Activated naive CD4-positive, alpha-beta T cell treated with anti-CD3 and anti-CD28 coated beads, Interleukin-2, amount 50 U/mL, for 72 hours (primary cell): Measurements from ENCODE around the gene TSSK2. TPM values are rescaled to one million over a fixed set of nuclear protein-coding genes. Genes with fewer than 3 reads are reported as not detected.
"Not testable (repeated sequence)": the region's sequence is repeated elsewhere in the genome, so short reads cannot be mapped to it uniquely, and the experiment has no call there.

Source experiments
- ATAC-seq, 2 donors: fragments of 150-1000 bp; cut with Tn5 transposase; 2 replicates each; pipeline ENCODE4 v1.10.0; 2021; ENCODE audit warnings: mild to moderate bottlenecking in 2 of 2, moderate library complexity in 2 of 2
- DNase-seq, 2 donors: peaks; one replicate each; pipeline ENCODE4 v3.0.0; 2021 to 2022; ENCODE audit warnings: low spot score in 2 of 2
- H3K27ac Mint-ChIP-seq, 2 donors: one replicate each; pipeline ENCODE4 v1.8.0; 2022; ENCODE audit warnings: mild to moderate bottlenecking in 2 of 2, mixed read lengths in 2 of 2
- H3K36me3 Mint-ChIP-seq, 2 donors: one replicate each; pipeline ENCODE4 v1.8.0; 2022; ENCODE audit warnings: mixed read lengths in 2 of 2
- H3K9me3 Mint-ChIP-seq, 2 donors: one replicate each; pipeline ENCODE4 v1.8.0; 2022; ENCODE audit warnings: mixed read lengths in 2 of 2
- total RNA-seq, 2 donors: library from RNA; stranded (reverse); gene quantifications; one replicate each; pipeline ENCODE4 v1.2.3, GENCODE V29; 2022

Gene TSSK2
- total RNA-seq, 2 donors from 2014 or later, result not detected

DNA sequence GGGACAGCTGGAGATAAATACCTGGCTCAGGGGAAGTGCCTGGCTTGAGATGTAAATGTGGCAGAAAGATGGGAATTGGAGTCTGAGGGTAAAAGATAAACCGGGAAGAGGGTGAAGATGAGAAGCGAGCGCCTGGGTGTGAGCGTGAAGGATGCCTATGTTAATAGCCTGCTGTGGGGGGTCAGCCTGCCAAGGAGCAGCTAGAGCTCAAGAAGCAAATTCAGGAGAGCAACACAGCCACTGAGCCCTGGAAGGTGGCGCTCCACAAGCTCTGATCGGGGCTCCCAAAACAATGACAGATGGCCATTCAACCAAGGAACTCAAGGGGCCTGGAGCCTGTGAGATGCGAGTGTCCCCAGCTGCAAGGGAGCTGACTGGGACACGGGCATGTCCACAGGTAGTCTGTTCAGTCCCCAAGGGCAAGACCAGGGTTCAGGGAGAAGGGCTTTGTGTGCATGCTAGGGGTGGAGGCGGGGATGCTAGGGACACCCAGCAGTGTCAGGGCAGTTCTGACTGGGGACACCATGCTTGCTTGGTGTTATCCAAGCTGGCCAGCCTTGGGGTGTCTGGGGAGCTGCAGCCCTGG, 16.2 kb downstream of the TSSK2 start:
- Mint-ChIP-seq H3K9me3 (no peaks in the 10 kb centered on the region), H3K27ac (no peak overlapping the region), H3K36me3 (peaks cover 23 to 24% of the 10 kb centered on the region in 2 donors)
- no peak for DNase-seq
- no peak for ATAC-seq

DNA sequence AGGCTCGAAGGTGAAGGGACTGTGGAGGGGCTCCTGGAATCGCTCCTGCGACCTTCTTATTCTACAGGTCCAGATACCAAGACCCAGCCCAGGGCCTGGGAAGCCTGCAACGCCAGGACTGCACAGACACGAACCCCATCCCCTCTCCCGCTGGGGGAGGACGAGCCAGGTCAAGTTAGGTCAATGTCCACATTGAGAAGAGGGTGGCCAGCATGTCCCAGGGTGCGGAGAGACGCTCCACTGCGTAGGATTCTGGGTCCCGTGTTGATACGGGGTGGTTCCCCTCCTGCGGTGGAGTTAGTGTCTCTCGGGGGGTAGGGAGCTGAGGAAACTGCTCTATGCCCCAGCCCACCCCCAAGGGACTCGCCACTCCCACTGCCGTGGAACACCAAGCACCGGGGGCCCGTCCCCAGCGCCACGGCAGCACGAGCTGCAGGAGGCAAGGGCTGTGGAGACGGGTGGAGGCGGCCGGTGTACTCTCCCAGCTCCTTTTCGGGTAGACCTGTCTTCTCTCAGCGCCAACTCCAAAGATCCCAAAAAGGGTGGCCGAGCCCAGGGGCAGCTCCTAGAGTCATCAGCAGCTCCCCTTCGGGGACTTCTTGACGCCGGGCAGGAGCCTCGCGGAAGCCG, 17.4 kb downstream of the TSSK2 start:
- Mint-ChIP-seq H3K27ac (no peak overlapping the region), H3K9me3 (no peaks in the 10 kb centered on the region), H3K36me3 (peaks cover 24 to 27% of the 10 kb centered on the region in 2 donors)
- no peak for DNase-seq
- ATAC-seq, result no peak

DNA sequence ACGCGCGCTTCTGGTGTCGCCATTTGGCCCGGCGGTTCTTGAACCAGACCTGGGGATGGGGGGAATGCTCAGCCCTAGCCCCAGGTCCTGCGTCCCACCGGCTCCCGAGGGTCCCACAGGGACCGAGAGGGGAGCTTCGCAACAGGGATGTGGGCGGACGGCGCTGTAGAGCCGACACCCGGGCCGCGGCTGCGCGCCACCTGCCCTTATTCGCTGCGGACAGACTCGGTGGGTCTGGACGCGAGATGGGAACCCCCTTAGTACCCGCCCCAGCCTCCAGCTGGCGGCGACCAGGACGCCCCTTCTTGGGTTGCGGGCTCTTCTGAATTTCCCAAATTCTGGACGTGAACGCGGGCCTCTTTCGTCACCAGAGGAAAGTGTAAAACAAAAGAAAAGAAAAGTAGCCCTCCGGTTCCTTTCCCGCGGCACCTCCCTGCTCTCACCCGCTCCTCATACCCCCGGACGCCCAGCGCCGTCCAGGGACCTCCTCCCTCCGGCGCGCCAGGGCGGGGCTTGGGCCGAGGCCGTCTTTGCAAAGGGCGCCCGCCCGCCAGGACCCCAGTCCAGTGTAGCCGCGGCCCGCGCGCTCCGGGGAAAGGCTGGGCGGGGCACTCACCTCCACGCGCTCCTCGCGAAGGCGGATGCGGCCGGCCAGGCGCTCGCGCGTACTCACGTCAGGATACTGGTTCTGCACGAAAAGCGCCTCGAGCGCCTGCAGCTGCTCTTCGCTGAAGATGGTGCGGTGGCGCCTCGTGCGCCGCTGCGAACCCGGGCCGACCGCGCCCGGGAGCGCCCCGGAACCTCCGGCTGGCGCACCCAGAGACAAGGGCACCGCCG, 18.2 kb downstream of the TSSK2 start:
- DNase-seq, result no peak
- H3K36me3 Mint-ChIP-seq, result peaks cover 17 to 25% of the 10 kb centered on the region in 2 donors

DNA sequence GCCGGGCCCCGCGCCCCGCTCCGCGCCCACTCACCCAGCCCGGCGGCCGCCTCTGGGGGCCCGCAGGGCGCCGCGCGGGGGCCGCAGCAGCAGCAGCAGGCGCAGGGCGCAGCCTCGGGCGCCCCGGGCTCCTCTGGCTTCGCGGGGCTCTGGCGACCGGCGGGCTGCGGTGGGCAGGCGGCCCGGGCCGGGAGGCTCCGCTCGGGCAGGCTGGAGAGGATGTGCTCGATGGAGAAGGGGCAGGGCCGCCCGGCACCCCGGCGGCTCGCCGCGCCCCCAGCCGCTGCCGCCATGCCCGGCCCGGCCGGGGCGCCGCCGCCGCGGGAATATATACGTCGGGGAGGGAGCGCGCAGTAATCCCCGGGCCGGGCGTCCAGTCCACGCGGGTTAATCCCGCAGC, 18.9 kb downstream of the TSSK2 start, which contains the start of gene GSC2:
Gene GSC2, minus strand, starts transcription at position 302 of the 400 bp plus-strand sequence. Its CDS starts 9 bp downstream, at position 293.
- ATAC-seq, result no peak
- Mint-ChIP-seq H3K9me3 (no peaks in the 10 kb centered on the region), H3K27ac (no peak within 1 kb of the TSS), H3K36me3 (peaks cover 14 to 21% of the 10 kb centered on the region in 2 donors)
- DNase-seq, result no peak

More for the DNA sequence above, 18.2 kb downstream of the TSSK2 start:
- peak in 1 of 2 donors; percentile 25 for ATAC-seq
- no peaks in the 10 kb centered on the region for H3K9me3 Mint-ChIP-seq
- H3K27ac Mint-ChIP-seq, result no peak overlapping the region

- ATAC-seq, result no peak
- DNase-seq, result no peak
- no peak overlapping the region for H3K27ac Mint-ChIP-seq
- no peaks in the 10 kb centered on the region for H3K9me3 Mint-ChIP-seq
- H3K36me3 Mint-ChIP-seq, result peaks cover 14 to 21% of the 10 kb centered on the region in 2 donors
These were observed 19.6 kb downstream of the TSSK2 start for GRCh38 chr22:19150482-19151328.

DNA sequence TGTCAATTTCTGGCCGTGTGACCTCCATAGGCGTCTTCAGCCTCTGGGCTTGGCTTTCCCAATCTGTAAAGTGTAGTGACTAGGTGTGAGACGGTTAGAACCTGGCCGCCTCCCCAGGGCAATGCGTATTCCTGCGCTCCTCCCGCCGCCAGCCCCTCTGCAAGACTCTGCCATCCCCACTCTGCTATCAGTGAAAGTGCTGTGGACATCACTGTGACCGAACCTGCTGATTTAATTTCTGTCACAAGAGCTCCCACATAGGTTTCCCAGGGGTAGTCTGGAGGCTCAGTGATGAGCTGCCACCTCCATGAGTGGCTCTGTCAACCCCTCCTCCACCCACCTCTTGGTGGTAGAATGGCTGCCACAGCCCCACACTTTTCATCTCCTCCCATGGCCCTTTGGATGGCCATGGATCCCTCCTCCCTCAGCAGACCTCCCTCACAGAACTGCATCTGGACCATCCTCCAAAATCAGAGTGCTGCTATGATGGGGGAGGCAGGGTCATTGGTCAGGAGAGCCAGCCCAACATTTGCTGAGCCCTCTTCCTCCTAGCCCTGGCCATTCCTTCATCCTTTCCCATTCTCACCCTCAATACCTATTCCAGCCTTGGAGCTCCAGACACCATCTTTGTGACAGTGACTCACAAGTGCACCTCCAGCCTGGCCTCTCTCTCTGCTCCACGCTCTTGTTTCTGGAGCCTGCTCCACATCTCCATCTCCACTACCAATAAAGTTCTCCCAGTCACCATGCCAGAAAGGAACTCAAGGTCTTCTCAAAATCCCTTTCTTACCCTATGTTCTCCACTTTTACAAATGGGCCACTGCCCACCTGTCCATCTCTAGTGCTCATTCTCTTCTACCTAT, 20.5 kb downstream of the TSSK2 start:
- ATAC-seq (no peak), DNase-seq (no peak)
- Mint-ChIP-seq H3K9me3 (no peaks in the 10 kb centered on the region), H3K27ac (no peak overlapping the region), H3K36me3 (peaks cover 14 to 21% of the 10 kb centered on the region in 2 donors)

GRCh38 chr22:19152942-19153883, 22.1 kb downstream of the TSSK2 start:
- DNase-seq, result no peak
- H3K27ac Mint-ChIP-seq, result no peak overlapping the region
- ATAC-seq, result no peak
- no peaks in the 10 kb centered on the region for H3K9me3 Mint-ChIP-seq
- H3K36me3 Mint-ChIP-seq, result peaks cover 14 to 21% of the 10 kb centered on the region in 2 donors

DNA sequence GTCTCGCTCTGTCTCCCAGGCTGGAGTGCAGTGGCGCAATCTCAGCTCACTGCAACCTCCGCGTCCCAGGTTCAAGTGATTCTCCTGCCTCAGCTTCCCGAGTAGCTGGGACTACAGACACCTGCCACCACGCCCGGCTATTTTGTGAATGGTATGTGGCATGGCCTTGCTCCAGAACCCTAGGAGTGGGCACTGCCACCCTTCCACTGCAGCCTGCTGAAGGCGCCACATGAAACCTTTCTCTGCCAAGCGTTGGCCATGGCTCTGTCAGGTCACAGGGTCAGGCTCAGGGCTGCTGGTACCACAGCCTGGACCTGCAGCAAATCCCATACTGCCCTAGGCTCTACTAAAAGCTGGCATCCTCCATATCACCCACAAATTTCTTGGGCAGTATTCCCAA, 25.0 kb downstream of the TSSK2 start:
- H3K9me3 Mint-ChIP-seq, ATAC-seq, H3K27ac Mint-ChIP-seq, DNase-seq: not testable (repeated sequence)
- peaks cover 10 to 18% of the 10 kb centered on the region in 2 donors for H3K36me3 Mint-ChIP-seq

- not testable (repeated sequence) for H3K9me3 Mint-ChIP-seq, DNase-seq, ATAC-seq, H3K36me3 Mint-ChIP-seq, H3K27ac Mint-ChIP-seq
These were observed 27.5 kb downstream of the TSSK2 start for GRCh38 chr22:19158649-19159048.

DNA sequence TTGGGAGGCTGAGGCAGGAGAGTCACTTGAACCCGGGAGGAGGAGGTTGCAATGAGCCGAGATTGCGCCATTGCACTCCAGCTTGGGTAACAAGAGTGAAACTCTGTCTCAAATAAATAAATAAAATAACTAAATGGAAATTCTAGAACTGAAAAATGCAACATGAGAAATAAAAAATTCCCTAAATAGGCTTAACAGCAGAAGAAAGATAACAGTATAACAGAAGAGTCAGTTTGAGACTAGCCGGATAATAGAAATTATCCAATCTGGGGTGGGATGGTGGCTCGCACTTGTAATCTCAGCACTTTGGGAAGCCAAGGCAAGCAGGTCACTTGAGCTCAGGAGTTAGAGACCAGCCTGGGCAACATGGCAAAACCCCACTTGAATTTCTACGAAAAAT, 33.3 kb downstream of the TSSK2 start:
- Mint-ChIP-seq H3K36me3 (no peaks in the 10 kb centered on the region), H3K9me3 (no peaks in the 10 kb centered on the region), H3K27ac (no peak overlapping the region)
- no peak for ATAC-seq
- DNase-seq, result no peak

- H3K36me3 Mint-ChIP-seq, result no peaks in the 10 kb centered on the region
- H3K9me3 Mint-ChIP-seq, result no peaks in the 10 kb centered on the region
- DNase-seq, result no peak
- no peak overlapping the region for H3K27ac Mint-ChIP-seq
- ATAC-seq, result no peak
These were observed 35.3 kb downstream of the TSSK2 start for GRCh38 chr22:19166421-19166820.

- H3K9me3 Mint-ChIP-seq, result no peaks in the 10 kb centered on the region
- H3K27ac Mint-ChIP-seq, result no peak overlapping the region
- DNase-seq, result no peak
- ATAC-seq, result no peak
- H3K36me3 Mint-ChIP-seq, result peaks cover 4 to 8% of the 10 kb centered on the region in 2 donors
These were observed 36.2 kb downstream of the TSSK2 start for GRCh38 chr22:19167106-19167869.

DNA sequence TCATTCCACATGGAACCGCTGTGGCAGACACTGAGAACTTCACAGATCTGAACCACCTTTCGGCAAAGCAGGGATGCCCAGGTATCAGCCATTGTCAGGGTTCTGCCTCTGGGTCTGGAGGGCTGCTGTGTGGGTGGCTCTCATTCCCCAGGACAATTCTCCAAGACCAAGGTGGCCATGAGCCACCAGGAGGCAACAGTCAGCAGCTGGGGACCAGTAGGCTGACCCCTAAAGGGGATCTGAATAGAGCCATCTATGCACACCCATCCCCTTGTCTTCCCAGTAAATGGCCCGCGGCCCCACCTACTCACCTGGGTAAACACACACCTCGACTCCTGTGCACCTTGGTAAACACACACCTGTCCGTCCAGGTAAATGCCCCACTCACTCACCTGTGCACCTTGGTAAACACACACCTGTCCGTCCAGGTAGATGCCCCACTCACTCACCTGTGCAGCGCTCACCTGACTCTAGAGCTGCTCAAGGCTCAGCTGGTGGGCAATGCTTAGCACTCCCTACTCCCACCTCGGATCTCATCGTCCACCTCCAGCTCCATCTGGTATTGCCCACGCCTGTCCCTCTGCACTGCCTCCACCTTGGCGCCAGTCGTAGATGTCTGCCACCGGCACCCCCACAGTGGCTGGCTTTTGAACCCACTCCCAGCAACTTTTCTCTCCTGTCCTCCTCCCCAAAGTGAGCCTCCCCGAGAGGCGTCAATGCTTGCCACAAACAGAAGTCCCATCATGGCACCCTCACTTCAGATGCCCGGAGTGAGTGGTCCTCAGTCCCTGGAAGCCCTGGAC, 37.2 kb downstream of the TSSK2 start:
- Mint-ChIP-seq H3K36me3 (peaks cover 10 to 14% of the 10 kb centered on the region in 2 donors), H3K9me3 (no peaks in the 10 kb centered on the region), H3K27ac (peak overlapping the region in 1 of 2 donors; percentile 12)
- ATAC-seq (no peak), DNase-seq (no peak)
